Hematopoietic multipotent progenitor cell treated with erythropoietin and hydrocortisone succinate and interleukin-3 and kit ligand, for 15 days (in vitro differentiated cells): Measurements from ENCODE around the gene APMAP.
"Not testable (repeated sequence)": the region's sequence is repeated elsewhere in the genome, so short reads cannot be mapped to it uniquely, and the experiment has no call there.

ENCODE experiments used
- DNase-seq: peaks from one replicate; pipeline ENCODE4 v3.0.0-alpha.2; 2015; ENCODE audit warnings: low spot score

The APMAP gene

DNA sequence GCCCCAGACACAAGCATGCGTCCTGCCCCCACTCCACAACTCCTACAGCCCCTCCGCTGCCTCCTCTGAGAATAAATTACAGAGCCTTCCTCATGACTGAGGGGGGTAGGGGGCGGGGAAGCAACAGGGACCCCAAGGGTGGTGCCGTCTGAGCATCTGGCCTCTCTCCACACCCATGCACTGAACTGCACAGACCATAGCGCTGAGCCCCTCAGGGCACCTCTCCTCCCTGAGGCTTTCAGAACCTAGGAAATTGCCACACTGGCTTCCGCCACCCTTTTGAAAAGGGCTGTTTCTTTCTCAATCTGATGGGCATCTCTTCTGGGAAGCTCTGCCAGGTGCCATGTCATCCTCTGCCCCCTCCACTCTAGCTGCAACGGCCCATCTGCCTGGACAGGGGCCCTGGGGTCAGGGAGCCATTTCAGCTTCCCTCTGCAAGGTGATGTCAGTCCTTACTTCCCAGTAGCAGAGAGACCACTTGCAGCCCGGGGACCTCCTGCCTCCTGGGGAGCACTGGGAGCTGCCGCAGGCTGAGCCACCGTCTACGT is 40.9 kb downstream of the APMAP start:
- DNase-seq = no peak

- no peak for DNase-seq
These were observed 41.6 kb downstream of the APMAP start for GRCh38 chr20:24950836-24951525.

GRCh38 chr20:24950128-24950835 is 42.3 kb downstream of the APMAP start:
- DNase-seq = no peak

GRCh38 chr20:24949756-24950127 is 42.8 kb downstream of the APMAP start:
- DNase-seq = no peak

- DNase-seq = no peak
These were observed 43.4 kb downstream of the APMAP start, which contains the start of gene CST7 for GRCh38 chr20:24948939-24949679. Gene CST7, plus strand, starts transcription at chr20:24949269. Its CDS starts 237 bp downstream, at chr20:24949506.

DNA sequence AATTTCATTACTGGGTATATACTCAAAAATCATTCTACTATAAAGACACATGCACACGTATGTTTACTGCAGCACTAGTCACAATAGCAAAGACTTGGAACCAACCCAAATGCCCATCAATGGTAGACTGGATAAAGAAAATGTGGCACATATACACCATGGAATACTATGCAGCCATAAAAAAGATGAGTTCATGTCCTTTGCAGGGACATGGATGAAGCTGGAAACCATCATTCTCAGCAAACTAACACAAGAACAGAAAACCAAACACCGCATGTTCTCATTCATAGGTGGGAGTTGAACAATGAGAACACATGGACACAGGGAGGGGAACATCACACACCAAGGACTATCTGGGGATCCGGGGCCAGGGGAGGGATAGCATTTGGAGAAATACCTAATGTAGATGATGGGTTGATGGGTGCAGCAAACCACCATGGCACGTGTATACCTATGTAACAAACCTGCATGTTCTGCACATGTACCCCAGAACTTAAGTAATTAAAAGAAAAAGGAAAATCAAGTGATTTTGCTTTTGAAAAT is 44.1 kb downstream of the APMAP start:
- DNase-seq = not testable (repeated sequence)

DNA sequence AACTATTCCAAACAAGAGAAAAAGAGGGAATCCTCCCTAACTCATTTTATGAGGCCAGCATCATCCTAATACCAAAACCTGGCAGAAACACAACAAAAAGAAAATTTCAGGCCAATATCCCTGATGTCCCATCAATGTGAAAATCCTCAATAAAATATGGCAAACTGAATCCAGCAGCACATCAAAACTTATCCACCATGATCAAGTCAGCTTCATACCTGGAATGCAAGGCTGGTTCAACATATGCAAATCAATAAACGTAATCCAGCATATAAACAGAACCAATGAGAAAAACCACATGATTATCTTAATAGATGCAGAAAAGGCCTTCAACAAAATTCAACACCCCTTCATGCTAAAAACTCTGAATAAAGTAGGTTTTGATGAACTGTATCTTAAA is 46.2 kb downstream of the APMAP start:
- not testable (repeated sequence) for DNase-seq

GRCh38 chr20:24943731-24944130 is 48.8 kb downstream of the APMAP start:
- DNase-seq = no peak

DNA sequence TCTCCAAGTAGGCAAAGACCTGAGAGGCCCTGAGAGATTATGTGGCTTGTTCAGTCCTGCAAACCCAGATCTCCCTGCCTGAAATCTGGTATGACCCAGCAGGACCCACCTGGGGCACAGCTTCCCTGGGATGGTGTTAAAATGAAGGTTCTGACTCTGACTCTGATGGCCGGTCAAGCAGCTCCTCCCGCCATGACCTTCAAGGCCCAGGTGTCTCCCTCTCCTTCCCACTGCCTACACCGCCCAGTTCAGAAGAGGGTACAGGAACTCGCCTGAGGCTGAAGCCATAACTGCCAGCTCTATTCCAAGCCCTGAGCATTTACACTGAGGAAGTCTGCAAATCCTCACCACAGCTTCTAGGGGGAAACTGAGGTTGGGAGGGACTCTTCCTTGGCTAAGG is 49.4 kb downstream of the APMAP start:
- DNase-seq = no peak

DNA sequence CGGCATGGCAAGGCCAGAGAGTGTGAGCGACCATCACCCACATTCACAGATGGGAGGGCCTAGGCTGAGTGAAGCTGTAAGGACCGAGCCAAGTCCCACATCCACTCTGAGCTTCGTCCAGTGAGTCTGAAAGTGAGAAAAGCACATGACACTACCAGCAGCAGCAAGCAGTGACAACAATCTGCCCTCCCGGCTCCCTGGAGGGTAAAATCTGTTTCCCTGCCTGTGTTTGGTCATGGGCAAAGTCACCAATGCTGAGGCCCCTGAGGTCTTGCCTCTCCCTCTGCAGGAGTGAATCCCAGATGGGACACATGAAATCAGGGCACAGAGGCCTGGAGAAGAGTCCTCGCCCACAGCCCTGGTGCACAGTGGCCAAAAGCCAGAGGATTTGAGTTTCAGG is 49.9 kb downstream of the APMAP start:
- DNase-seq = no peak

GRCh38 chr20:24939036-24939435 is 53.5 kb downstream of the APMAP start:
- DNase-seq = no peak

GRCh38 chr20:24938498-24938897 is 54.1 kb downstream of the APMAP start:
- DNase-seq = no peak

- DNase-seq = no peak
These were observed 55.0 kb downstream of the APMAP start for GRCh38 chr20:24937579-24937978.

DNA sequence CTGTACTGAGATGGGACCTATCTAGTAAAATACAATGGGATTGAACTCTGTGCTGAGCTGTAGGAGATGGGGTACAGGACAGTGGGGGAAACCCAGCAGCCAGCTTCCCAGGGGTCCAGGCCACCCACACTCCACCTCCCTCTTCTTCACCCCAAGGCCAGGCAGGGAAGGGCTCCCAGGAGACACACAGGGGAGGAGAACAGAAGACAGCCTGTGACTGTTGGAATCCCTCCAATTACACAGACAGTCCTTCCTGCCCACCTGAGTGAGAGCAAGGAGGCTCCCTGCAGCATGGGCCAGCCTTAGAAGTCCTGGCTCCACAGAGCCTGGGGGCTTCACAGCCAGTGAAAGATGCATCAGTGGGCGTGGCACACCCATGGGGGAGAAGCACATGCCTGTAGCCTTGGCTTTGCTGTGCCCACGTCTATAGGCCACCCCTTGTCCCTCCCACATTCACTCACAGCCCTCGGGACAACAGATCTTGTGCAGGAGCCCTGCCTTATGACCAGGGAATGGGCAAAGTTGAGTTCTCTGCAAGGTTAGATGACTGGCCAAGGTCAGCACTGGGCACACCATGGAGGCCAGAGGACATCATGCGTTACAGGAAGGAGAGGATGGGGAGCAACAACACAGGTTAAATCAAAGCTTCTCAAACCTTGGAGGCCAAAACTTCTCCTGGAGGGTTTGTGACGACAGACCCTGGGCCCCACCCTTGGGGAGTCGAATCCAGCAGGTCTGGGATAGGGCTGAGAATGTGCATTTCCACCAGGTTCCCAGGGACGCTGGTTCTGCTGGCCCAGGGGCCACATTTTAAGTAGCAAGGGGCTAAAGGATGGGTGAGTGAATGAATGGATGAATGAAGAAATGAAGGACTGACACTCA is 55.8 kb downstream of the APMAP start:
- DNase-seq = no peak

- DNase-seq = no peak
These were observed 56.6 kb downstream of the APMAP start for GRCh38 chr20:24935766-24936525.

DNA sequence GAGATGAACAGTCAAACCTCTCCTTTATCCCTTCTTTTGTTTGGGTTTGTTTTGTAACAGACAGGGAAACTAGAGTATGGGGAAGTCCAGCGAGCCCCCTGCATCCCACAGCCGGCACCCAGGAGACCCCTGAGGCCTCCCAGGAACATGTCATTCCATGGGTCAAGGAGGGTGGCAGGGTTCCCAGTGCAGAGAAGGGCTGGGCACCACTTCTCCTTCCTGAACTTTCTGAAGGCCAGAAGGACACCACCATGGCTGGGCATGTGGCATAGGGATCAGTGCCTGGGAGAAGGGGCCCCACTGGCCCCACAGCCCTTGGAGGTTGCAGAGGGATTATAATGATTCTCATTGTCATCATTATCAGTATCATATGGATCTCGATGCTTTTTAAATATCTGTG is 57.4 kb downstream of the APMAP start:
- no peak for DNase-seq

DNA sequence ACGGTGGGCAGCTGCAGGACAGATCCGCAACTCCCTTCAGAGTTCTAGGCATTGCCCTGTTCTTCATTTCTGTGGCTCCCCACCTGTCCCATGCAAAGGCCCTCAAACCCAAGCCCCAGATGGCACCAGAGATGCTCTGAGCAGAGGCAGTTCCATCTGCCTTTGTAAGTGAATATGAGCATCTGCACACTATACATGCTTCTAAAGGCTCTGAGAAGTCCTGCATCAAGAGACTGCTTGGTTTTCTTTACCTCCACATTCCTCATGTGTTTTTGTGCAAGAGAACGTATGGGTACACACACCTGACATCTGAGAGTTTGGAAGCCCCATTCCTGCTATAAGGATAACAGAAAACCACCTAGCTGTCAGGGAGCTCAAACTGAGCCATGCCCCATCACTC is 57.8 kb downstream of the APMAP start:
- DNase-seq = no peak

DNA sequence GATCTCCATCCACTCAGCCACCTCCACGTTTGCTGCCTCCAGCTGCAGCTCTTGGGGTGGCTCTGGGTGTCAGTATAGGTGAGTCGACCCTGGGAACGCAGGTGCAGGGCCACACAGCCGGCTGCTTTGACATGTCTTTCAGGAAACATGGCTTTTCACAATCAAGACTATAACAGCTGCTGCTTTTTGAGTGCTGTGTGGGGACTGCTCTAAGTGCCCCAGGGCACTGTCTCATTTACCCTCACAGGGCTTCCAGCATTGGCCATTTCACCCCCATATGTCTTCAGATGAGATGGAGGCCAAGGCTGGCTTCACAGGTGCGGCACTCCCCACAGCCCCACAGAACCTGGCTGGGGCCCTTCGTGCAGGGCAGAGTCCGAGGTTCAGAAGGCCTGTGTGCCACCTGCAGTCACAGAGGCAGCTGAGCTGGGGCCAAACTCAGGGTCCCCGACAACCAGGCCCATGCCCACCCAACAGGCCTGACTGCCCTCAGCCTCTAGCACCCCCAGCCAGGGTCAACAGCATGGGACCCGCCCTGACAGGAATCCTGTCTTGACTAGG is 58.4 kb downstream of the APMAP start:
- DNase-seq = no peak

GRCh38 chr20:24933266-24933908 is 59.2 kb downstream of the APMAP start:
- no peak for DNase-seq

DNA sequence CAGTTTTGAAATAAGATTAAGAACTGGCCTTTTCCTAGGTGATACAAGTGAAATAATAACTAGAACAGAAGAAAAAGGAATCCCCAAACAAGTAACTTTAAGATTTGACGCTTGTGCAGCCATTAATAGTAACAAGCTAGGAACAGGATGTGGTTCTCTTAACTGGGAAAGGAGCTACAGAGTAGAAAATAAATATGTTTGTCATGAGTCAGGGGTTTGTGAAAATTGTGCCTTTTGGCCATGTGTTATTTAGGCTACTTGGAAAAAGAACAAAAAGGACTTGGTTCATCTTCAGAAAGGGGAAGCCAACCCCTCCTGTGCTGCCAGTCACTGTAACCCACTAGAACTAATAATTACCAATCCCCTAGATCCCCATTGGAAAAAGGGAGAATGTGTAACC is 60.7 kb downstream of the APMAP start:
- DNase-seq = not testable (repeated sequence)
